ENCODE results near the gene CLASP2. TPM values are rescaled to one million over a fixed set of nuclear protein-coding genes. Genes with fewer than 3 reads are reported as not detected.

CLASP2 gene
- polyA plus RNA-seq, 1 experiment = 27.4 TPM

DNA sequence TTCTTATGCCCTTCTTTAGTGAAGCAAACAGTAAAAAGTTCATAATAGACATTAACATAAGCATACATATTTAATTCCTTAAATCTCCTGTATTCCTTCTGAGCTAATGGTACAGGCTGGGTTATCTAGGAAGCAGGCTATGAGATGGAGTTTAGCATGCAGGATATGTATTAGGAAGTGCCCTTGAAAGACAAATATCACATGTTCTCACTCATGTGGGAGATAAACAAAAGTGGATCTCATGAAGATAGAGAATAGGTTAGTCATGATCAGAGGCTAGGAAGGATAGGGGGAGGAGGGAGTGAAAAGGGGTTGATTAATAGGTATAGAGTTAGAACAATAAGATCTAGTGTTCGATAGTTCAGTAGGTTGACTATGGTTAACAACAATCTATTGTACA lies 105.4 kb downstream of the CLASP2 start:
- Histone ChIP-seq H3K27me3 (ENCODE audit: control insufficient read depth, insufficient read depth, low read length) (no peaks in the 10 kb centered on the region), H3K27ac (ENCODE audit: low read depth, low read length) (no peak overlapping the region), H3K4me3 (ENCODE audit: low read depth, low read length) (no peak overlapping the region), H3K9me3 (ENCODE audit: control insufficient read depth, insufficient read depth, low read length) (no peaks in the 10 kb centered on the region)
- POLR2A ChIA-PET = no interaction called here
- CTCF ChIA-PET = interaction anchor here (1.3 kb wide), 1 partner anchor 175 kb away, joined by 4 read pairs; no protein-coding TSS in a partner anchor
- DNase-seq (ENCODE audit: low read depth, low spot score) = no peak
- TF ChIP-seq, protein P1, sequence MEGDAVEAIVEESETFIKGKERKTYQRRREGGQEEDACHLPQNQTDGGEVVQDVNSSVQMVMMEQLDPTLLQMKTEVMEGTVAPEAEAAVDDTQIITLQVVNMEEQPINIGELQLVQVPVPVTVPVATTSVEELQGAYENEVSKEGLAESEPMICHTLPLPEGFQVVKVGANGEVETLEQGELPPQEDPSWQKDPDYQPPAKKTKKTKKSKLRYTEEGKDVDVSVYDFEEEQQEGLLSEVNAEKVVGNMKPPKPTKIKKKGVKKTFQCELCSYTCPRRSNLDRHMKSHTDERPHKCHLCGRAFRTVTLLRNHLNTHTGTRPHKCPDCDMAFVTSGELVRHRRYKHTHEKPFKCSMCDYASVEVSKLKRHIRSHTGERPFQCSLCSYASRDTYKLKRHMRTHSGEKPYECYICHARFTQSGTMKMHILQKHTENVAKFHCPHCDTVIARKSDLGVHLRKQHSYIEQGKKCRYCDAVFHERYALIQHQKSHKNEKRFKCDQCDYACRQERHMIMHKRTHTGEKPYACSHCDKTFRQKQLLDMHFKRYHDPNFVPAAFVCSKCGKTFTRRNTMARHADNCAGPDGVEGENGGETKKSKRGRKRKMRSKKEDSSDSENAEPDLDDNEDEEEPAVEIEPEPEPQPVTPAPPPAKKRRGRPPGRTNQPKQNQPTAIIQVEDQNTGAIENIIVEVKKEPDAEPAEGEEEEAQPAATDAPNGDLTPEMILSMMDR (IDR thresholded peaks at IDR 0.05; ENCODE audit: low read depth, low read length) = no peak

DNA sequence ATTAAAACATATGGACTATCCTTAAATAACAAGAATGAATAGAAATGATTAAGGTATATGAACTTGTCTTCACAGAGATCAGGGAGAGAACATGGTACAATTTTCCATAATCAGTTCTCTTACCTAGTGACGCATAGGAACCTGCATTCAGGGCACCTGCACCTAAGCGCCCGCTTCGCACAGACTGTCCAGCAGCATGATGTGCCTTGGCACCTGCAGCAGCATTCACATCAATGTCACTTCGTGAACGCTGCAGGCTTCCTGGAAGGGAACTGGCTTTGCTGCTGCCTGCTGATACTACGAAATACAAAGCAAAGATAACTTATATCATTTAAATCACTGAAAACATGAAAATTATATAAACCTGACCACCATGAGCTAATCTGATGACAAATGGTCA lies 115.2 kb downstream of the CLASP2 start:
- CTCF ChIA-PET = interaction anchor here (0.7 kb wide), 1 partner anchor 174 kb away, joined by 4 read pairs; no protein-coding TSS in a partner anchor
- no peaks in the 10 kb centered on the region for H3K9me3 ChIP-seq (ENCODE audit: control insufficient read depth, insufficient read depth, low read length)
- no peak for DNase-seq (ENCODE audit: low read depth, low spot score)
- no peak overlapping the region for H3K4me3 ChIP-seq (ENCODE audit: low read depth, low read length)
- POLR2A ChIA-PET = no interaction called here
- no peaks in the 10 kb centered on the region for H3K27me3 ChIP-seq (ENCODE audit: control insufficient read depth, insufficient read depth, low read length)
- TF ChIP-seq, protein P1 (IDR thresholded peaks at IDR 0.05; ENCODE audit: low read depth, low read length) = no peak
- H3K27ac ChIP-seq (ENCODE audit: low read depth, low read length) = no peak overlapping the region

DNA sequence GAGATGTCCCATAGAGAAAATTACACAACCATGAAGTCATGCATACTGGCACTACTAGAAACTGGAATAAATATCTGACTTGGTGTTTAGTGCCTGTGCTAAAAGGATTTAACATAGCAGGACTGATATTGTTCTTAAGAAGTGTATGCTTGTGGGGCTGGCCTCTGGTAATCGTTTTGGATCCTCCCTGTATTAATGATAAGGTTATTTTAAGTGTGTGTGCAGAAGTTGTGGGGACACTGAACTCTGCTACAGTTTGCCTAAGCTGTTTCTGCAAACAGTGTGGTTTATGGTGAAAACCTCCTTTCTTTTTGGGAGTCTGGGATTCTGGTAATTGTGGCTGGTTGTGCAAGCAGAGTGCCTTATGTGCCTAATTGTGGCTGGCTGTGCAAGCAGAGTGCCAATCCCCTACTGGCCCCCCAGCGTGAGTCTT lies 120.8 kb downstream of the CLASP2 start:
- Histone ChIP-seq H3K27ac (ENCODE audit: low read depth, low read length) (no peak overlapping the region), H3K4me3 (ENCODE audit: low read depth, low read length) (no peak overlapping the region), H3K27me3 (ENCODE audit: control insufficient read depth, insufficient read depth, low read length) (no peaks in the 10 kb centered on the region), H3K9me3 (ENCODE audit: control insufficient read depth, insufficient read depth, low read length) (no peaks in the 10 kb centered on the region)
- ChIA-PET POLR2A (no interaction called here), CTCF (no interaction called here)
- no peak for DNase-seq (ENCODE audit: low read depth, low spot score)
- TF ChIP-seq, protein P1 (IDR thresholded peaks at IDR 0.05; ENCODE audit: low read depth, low read length) = no peak

DNA sequence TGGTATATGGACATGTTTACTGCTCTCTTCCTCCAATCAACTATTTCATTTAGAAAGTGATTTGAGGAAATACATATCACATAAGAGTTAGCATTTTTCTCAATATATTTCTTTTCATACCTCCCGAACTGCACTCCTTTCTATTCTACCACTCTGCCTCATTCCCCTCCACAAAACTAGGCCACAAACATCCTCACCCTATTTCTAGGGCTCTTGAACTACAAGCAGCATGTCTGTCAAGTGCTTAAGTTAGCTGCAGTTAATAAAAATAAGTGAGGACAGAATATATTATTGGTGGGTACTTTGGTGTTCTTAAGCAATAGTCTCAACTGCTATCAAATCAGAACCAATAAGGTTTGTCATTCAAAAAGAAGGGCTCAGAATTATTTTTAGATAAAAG lies 125.1 kb downstream of the CLASP2 start:
- Histone ChIP-seq H3K27ac (ENCODE audit: low read depth, low read length) (no peak overlapping the region), H3K27me3 (ENCODE audit: control insufficient read depth, insufficient read depth, low read length) (no peaks in the 10 kb centered on the region), H3K4me3 (ENCODE audit: low read depth, low read length) (no peak overlapping the region), H3K9me3 (ENCODE audit: control insufficient read depth, insufficient read depth, low read length) (no peaks in the 10 kb centered on the region)
- DNase-seq (ENCODE audit: low read depth, low spot score) = no peak
- TF ChIP-seq, protein P1 (IDR thresholded peaks at IDR 0.05; ENCODE audit: low read depth, low read length) = no peak
- POLR2A ChIA-PET = no interaction called here
- CTCF ChIA-PET = no interaction called here

DNA sequence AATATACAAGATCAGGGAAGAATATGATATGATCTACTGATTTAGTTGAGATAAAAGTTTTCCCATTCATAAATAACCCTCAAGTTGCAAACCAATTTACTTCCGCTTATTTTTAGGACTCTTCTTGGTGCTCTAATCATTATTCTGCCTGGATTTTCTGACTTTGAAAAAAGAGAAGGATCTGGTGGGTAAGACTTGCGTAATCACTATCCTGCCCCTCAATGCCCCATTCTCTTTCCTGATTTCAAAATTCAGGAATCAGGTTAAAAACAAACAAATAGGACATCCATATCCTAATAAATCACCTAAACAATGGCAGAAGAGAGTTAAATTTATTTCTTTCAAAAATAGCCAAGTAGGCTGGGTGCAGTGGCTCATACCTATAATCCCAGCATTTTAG lies 127.5 kb downstream of the CLASP2 start:
- TF ChIP-seq, protein P1 (IDR thresholded peaks at IDR 0.05; ENCODE audit: low read depth, low read length) = no peak
- ChIA-PET CTCF (no interaction called here), POLR2A (no interaction called here)
- H3K27ac ChIP-seq (ENCODE audit: low read depth, low read length) = no peak overlapping the region
- H3K4me3 ChIP-seq (ENCODE audit: low read depth, low read length) = no peak overlapping the region
- no peaks in the 10 kb centered on the region for H3K27me3 ChIP-seq (ENCODE audit: control insufficient read depth, insufficient read depth, low read length)
- H3K9me3 ChIP-seq (ENCODE audit: control insufficient read depth, insufficient read depth, low read length) = no peaks in the 10 kb centered on the region
- DNase-seq (ENCODE audit: low read depth, low spot score) = no peak
